ENCODE results near the gene ZNF324B. TPM values are rescaled to one million over a fixed set of nuclear protein-coding genes. Genes with fewer than 3 reads are reported as not detected.

Gene ZNF324B
- total and polyA plus RNA-seq, 2 of the 8 experiments (the other 6 are each of a cell fraction or from before 2014, with no cell fraction given), result 2.9 to 6.0 TPM

DNA sequence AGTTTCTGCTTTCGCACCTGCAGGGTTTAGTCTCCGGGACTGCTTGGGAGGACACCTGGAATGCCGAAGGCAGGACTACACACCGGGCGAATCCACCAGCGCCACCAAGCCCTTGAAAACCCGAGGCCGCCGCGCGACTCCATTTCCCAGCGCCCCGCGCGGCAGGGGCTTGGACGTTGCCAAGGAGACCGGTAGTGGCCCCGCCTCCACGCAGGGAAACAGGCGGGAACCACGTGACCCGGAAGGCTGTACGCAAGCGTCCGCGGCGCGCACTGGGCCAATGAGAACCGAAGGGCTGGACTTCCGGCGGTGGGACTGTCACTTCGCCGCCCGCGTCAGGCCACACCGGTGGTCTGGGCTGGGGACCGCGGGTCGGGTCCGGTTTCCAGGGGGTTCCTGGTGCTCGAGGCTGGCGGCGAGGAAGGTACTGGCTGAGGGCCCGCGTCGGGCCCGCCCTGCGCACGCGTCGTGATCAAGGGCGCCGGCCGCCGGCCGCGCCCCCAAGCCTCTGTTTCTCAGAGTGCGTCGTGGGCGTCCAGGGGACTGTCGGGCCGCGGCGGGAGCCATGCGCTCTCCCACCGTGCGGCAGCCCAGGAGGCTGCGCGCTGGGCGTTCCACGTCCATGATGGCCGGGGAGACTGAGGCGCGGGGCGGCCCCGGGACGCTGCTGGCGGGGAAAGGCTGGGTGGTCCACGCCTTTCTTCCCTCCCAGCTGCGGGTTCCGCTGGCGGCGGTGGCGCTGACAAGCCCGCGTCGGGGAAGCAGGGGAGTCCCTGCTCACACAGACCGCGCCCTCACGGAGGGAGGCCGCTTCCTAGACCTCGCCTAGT lies 15.6 kb downstream of the ZNF324B start, which contains the start of gene ZNF324 (continued):
- TF ChIP-seq, protein P1, sequence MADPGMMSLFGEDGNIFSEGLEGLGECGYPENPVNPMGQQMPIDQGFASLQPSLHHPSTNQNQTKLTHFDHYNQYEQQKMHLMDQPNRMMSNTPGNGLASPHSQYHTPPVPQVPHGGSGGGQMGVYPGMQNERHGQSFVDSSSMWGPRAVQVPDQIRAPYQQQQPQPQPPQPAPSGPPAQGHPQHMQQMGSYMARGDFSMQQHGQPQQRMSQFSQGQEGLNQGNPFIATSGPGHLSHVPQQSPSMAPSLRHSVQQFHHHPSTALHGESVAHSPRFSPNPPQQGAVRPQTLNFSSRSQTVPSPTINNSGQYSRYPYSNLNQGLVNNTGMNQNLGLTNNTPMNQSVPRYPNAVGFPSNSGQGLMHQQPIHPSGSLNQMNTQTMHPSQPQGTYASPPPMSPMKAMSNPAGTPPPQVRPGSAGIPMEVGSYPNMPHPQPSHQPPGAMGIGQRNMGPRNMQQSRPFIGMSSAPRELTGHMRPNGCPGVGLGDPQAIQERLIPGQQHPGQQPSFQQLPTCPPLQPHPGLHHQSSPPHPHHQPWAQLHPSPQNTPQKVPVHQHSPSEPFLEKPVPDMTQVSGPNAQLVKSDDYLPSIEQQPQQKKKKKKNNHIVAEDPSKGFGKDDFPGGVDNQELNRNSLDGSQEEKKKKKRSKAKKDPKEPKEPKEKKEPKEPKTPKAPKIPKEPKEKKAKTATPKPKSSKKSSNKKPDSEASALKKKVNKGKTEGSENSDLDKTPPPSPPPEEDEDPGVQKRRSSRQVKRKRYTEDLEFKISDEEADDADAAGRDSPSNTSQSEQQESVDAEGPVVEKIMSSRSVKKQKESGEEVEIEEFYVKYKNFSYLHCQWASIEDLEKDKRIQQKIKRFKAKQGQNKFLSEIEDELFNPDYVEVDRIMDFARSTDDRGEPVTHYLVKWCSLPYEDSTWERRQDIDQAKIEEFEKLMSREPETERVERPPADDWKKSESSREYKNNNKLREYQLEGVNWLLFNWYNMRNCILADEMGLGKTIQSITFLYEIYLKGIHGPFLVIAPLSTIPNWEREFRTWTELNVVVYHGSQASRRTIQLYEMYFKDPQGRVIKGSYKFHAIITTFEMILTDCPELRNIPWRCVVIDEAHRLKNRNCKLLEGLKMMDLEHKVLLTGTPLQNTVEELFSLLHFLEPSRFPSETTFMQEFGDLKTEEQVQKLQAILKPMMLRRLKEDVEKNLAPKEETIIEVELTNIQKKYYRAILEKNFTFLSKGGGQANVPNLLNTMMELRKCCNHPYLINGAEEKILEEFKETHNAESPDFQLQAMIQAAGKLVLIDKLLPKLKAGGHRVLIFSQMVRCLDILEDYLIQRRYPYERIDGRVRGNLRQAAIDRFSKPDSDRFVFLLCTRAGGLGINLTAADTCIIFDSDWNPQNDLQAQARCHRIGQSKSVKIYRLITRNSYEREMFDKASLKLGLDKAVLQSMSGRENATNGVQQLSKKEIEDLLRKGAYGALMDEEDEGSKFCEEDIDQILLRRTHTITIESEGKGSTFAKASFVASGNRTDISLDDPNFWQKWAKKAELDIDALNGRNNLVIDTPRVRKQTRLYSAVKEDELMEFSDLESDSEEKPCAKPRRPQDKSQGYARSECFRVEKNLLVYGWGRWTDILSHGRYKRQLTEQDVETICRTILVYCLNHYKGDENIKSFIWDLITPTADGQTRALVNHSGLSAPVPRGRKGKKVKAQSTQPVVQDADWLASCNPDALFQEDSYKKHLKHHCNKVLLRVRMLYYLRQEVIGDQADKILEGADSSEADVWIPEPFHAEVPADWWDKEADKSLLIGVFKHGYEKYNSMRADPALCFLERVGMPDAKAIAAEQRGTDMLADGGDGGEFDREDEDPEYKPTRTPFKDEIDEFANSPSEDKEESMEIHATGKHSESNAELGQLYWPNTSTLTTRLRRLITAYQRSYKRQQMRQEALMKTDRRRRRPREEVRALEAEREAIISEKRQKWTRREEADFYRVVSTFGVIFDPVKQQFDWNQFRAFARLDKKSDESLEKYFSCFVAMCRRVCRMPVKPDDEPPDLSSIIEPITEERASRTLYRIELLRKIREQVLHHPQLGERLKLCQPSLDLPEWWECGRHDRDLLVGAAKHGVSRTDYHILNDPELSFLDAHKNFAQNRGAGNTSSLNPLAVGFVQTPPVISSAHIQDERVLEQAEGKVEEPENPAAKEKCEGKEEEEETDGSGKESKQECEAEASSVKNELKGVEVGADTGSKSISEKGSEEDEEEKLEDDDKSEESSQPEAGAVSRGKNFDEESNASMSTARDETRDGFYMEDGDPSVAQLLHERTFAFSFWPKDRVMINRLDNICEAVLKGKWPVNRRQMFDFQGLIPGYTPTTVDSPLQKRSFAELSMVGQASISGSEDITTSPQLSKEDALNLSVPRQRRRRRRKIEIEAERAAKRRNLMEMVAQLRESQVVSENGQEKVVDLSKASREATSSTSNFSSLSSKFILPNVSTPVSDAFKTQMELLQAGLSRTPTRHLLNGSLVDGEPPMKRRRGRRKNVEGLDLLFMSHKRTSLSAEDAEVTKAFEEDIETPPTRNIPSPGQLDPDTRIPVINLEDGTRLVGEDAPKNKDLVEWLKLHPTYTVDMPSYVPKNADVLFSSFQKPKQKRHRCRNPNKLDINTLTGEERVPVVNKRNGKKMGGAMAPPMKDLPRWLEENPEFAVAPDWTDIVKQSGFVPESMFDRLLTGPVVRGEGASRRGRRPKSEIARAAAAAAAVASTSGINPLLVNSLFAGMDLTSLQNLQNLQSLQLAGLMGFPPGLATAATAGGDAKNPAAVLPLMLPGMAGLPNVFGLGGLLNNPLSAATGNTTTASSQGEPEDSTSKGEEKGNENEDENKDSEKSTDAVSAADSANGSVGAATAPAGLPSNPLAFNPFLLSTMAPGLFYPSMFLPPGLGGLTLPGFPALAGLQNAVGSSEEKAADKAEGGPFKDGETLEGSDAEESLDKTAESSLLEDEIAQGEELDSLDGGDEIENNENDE (IDR thresholded peaks at IDR 0.05; ENCODE audit: insufficient replicate concordance, low read length), result no peak
- TF ChIP-seq EGR1 (IDR thresholded peaks at IDR 0.05; ENCODE audit: borderline replicate concordance, low read depth, low read length) (no peak), PHF8 (conservative IDR thresholded peaks at IDR 0.05; ENCODE audit: low read depth, low read length) (peak; percentile 55; the same call in 1 of the 2 replicates), SUZ12 (IDR thresholded peaks at IDR 0.05; ENCODE audit: low read length) (no peak), SP1 (IDR thresholded peaks at IDR 0.05; ENCODE audit: low read depth, low read length) (no peak)
- TF ChIP-seq, protein P2, sequence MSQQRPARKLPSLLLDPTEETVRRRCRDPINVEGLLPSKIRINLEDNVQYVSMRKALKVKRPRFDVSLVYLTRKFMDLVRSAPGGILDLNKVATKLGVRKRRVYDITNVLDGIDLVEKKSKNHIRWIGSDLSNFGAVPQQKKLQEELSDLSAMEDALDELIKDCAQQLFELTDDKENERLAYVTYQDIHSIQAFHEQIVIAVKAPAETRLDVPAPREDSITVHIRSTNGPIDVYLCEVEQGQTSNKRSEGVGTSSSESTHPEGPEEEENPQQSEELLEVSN (IDR thresholded peaks at IDR 0.05), result peak; percentile 65; the same call in 1 of the 2 replicates
- TF ChIP-seq, protein P3, sequence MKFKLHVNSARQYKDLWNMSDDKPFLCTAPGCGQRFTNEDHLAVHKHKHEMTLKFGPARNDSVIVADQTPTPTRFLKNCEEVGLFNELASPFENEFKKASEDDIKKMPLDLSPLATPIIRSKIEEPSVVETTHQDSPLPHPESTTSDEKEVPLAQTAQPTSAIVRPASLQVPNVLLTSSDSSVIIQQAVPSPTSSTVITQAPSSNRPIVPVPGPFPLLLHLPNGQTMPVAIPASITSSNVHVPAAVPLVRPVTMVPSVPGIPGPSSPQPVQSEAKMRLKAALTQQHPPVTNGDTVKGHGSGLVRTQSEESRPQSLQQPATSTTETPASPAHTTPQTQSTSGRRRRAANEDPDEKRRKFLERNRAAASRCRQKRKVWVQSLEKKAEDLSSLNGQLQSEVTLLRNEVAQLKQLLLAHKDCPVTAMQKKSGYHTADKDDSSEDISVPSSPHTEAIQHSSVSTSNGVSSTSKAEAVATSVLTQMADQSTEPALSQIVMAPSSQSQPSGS (IDR thresholded peaks at IDR 0.05; ENCODE audit: low read length), result no peak

All from H1 (cell line).